VCaP (cell line): ENCODE data around the gene UBAC2.

Experiments used
- H3K27ac ChIP-seq: fragments of 450-650 bp; 2 replicates; pipeline ENCODE4 v1.5.1; 2017
- TF ChIP-seq, protein P1 (sequence below): fragments of 450-650 bp; conservative IDR thresholded peaks from 2 replicates; pipeline ENCODE4 v1.5.1; 2017; ENCODE audit warnings: mild to moderate bottlenecking, moderate library complexity

UBAC2 gene

DNA sequence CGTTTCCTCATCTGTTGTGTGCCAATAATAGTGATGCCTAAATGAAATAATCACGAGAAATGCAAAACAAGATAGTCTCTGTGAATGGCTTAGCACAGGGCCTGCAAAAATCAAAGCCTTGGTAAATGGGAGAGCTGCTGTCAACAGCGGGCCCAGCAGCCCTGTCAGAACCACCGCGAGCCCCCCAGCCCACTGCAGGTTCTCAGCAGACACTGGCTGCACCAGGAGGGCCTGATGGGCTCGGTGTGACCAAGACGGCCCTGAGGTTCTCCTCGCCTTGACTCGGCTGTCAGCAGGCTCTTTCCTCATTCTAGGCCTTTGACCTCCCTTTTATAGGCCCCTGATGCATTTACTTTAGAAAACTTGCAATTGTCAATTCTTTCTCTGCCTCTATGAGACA lies 197.4 kb downstream of the UBAC2 start:
- TF ChIP-seq, protein P1, sequence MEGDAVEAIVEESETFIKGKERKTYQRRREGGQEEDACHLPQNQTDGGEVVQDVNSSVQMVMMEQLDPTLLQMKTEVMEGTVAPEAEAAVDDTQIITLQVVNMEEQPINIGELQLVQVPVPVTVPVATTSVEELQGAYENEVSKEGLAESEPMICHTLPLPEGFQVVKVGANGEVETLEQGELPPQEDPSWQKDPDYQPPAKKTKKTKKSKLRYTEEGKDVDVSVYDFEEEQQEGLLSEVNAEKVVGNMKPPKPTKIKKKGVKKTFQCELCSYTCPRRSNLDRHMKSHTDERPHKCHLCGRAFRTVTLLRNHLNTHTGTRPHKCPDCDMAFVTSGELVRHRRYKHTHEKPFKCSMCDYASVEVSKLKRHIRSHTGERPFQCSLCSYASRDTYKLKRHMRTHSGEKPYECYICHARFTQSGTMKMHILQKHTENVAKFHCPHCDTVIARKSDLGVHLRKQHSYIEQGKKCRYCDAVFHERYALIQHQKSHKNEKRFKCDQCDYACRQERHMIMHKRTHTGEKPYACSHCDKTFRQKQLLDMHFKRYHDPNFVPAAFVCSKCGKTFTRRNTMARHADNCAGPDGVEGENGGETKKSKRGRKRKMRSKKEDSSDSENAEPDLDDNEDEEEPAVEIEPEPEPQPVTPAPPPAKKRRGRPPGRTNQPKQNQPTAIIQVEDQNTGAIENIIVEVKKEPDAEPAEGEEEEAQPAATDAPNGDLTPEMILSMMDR, result no peak
- no peak overlapping the region for H3K27ac ChIP-seq

DNA sequence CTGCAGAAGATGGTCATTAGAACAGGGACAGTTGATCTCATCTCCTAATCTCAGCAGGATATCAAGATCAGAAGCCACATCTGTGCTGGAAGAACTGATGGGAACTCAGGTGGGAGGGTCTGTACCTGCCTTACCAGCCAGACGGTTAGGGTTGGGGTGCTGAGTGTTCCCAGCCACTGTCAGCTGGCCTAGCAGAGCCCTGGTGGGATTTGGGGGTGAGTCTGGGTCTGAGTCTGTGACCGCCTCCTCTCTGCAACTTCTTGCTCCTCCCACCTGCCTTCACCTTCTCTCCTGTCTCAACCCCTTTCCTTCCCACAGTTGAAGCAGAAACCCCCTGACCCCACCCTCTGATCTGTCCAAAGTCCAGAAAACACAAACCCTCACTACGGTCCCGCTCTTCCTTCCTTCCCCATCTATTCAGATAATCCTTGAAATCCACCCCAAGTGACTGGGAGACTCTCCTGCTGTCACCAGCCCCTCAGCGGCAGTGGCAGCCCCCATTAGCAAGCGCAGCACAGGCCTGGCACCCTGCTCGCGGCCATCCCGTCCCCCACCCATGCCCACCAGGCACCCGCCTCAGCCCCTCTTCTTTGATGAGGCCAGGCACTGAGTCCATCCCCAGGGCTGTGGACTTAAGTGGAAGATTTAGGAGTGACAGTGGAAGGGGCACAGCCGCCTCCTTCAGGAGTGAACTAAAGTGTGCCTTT lies 198.4 kb downstream of the UBAC2 start:
- no peak overlapping the region for H3K27ac ChIP-seq
- TF ChIP-seq, protein P1, result no peak

- H3K27ac ChIP-seq, result no peak overlapping the region
- TF ChIP-seq, protein P1, result no peak
These were observed 198.9 kb downstream of the UBAC2 start for GRCh38 chr13:99399623-99399974.

DNA sequence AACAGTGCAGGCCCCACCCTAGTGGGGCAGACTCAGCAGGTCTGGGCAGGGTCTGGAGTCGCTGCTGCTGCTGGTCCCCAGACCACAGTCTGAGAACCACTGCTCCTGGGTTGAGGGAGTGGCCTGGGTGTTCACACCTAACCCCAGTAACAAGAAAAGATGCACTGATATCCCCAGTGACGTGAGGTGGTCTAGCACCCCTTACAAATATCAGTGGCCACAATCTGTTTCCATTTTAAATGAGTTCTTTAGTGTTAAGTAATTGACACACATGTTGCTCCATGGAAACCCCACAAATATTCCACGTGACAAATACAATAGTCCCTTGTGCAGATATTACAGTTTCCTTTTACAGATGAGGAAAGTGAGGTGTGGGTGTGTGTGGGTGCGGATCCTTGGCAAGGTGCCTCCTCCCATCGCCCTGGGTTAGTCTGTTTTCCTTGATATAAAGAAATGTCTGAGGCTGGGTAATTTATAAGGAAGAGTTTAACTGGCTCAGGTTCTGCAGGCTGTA lies 202.9 kb downstream of the UBAC2 start:
- TF ChIP-seq, protein P1, result no peak
- H3K27ac ChIP-seq, result no peak overlapping the region

- H3K27ac ChIP-seq, result no peak overlapping the region
- TF ChIP-seq, protein P1, result no peak
These were observed 203.5 kb downstream of the UBAC2 start for GRCh38 chr13:99404005-99404755.

DNA sequence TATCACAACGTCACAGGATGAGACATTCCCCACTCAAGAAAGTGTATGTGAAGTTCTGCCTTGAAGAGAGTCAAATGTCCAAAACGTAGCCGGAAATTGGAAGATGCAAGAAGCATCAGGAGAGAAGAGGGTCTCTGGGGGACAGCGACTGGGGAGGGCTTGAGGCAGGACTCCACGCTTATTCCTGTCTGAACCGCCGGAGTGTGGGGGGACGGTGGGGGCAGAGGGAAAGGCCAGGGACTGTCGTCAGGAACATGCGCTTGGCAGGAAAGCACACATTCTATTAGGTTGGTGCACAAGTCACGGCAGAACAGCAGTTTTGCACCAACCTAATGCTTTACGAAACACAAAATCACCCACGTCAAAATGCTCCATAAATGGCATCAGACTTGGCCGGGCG lies 205.3 kb downstream of the UBAC2 start:
- H3K27ac ChIP-seq, result no peak overlapping the region
- TF ChIP-seq, protein P1, result no peak

DNA sequence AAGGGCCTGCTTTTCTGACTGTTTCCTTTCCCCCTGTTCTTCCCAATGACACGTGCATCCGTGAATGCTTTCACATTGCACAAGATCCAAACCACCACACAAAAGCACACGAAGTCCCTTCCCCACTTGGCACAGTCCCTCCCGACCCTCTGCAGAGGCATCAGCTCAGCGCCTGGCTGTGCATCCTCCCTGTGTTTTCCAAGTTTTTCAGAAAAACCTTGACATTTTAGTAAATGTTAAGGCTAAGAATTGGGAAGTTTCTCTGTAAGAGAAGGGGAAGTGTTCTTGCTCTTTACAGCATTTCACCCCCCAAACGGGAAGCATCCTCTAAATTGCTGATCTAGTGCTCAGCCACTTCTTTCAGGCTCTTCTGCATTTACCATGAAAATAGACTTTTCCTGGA lies 206.1 kb downstream of the UBAC2 start:
- TF ChIP-seq, protein P1, result no peak
- H3K27ac ChIP-seq, result no peak overlapping the region
